DOHH2 (cell line): ENCODE measurements around the gene ADGRF3.
"Not testable (repeated sequence)": the region's sequence is repeated elsewhere in the genome, so short reads cannot be mapped to it uniquely, and the experiment has no call there.

Experiments used
- EZH2phosphoT487 ChIP-seq: fragments of 200-600 bp; sonication (generic); IDR thresholded peaks from 2 replicates; pipeline ENCODE4 v1.6.1; 2017; ENCODE audit warnings: borderline replicate concordance, mild to moderate bottlenecking, antibody characterized with exemption, low read length, moderate library complexity, mixed read lengths
- TF ChIP-seq, protein P1 (sequence below): fragments of 200-600 bp; sonication (generic); IDR thresholded peaks from one replicate; pipeline ENCODE4 v1.5.1; 2014; ENCODE audit warnings: antibody characterized with exemption, mild to moderate bottlenecking, low read depth, low read length; ENCODE audit not compliant: poor library complexity, severe bottlenecking

DNA sequence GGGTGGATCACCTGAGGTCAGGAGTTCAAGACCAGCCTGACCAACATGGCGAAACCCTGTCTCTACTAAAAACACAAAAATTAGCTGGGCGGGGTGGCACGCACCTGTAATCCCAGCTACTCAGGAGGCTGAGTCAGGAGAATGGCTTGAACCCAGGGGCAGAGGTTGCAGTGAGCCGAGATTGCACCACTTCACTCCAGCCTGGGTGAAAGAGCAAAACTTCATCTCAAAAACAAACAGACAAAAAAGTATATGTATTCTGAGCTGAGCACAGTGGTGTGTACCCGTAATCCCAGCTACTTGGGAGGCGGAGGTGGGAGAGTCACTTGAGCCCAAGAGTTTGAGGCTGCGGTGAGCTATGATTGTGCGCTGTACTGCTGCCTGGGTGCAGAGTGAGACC, 15.3 kb downstream of the ADGRF3 start:
- TF ChIP-seq, protein P1, sequence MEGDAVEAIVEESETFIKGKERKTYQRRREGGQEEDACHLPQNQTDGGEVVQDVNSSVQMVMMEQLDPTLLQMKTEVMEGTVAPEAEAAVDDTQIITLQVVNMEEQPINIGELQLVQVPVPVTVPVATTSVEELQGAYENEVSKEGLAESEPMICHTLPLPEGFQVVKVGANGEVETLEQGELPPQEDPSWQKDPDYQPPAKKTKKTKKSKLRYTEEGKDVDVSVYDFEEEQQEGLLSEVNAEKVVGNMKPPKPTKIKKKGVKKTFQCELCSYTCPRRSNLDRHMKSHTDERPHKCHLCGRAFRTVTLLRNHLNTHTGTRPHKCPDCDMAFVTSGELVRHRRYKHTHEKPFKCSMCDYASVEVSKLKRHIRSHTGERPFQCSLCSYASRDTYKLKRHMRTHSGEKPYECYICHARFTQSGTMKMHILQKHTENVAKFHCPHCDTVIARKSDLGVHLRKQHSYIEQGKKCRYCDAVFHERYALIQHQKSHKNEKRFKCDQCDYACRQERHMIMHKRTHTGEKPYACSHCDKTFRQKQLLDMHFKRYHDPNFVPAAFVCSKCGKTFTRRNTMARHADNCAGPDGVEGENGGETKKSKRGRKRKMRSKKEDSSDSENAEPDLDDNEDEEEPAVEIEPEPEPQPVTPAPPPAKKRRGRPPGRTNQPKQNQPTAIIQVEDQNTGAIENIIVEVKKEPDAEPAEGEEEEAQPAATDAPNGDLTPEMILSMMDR: not testable (repeated sequence)
- not testable (repeated sequence) for TF ChIP-seq EZH2phosphoT487
